Liver (tissue), 9 donors: ENCODE measurements around the gene GNG12. TPM values are rescaled to one million over a fixed set of nuclear protein-coding genes. Genes with fewer than 3 reads are reported as not detected.

ENCODE experiments used
- DNase-seq: peaks from one replicate; pipeline ENCODE4 v3.0.0-alpha.2; 2017; ENCODE audit warnings: low spot score
- H3K27ac ChIP-seq, 2 donors: one replicate each; pipeline ENCODE4 v1.7.0; 2013; ENCODE audit warnings: inconsistent platforms in 2 of 2, low read length in 2 of 2, control low read depth in 1 of 2, low read depth in 1 of 2, mild to moderate bottlenecking in 1 of 2
- H3K27me3 ChIP-seq, 4 donors: one replicate each; pipeline versions ENCODE4 v1.6.1 to v1.7.0; 2013; ENCODE audit warnings: low read length in 3 of 4, inconsistent platforms in 1 of 4, mild to moderate bottlenecking in 1 of 4, moderate library complexity in 1 of 4; ENCODE audit not compliant: control insufficient read depth in 4 of 4, insufficient read depth in 4 of 4
- H3K36me3 ChIP-seq, 4 donors: one replicate each; pipeline versions ENCODE4 v1.6.1 to v1.7.0; 2013; ENCODE audit warnings: low read length in 3 of 4, mild to moderate bottlenecking in 3 of 4, low read depth in 1 of 4, moderate library complexity in 1 of 4; ENCODE audit not compliant: control insufficient read depth in 4 of 4, insufficient read depth in 3 of 4
- H3K4me1 ChIP-seq, 4 donors: one replicate each; pipeline versions ENCODE4 v1.6.1 to v1.7.0; 2013; ENCODE audit warnings: low read length in 3 of 4, mild to moderate bottlenecking in 3 of 4, moderate library complexity in 1 of 4; ENCODE audit not compliant: control insufficient read depth in 4 of 4, insufficient read depth in 4 of 4
- H3K4me3 ChIP-seq, 3 donors: one replicate each; pipeline versions ENCODE4 v1.6.1 to v1.7.0; 2013; ENCODE audit warnings: low read length in 3 of 3, control low read depth in 1 of 3, low read depth in 1 of 3, mild to moderate bottlenecking in 1 of 3
- H3K9ac ChIP-seq, 2 donors: one replicate each; pipeline ENCODE4 v1.7.0; 2013; ENCODE audit warnings: low read length in 2 of 2, mild to moderate bottlenecking in 2 of 2, moderate library complexity in 2 of 2, control low read depth in 1 of 2, low read depth in 1 of 2
- H3K9me3 ChIP-seq, 4 donors: one replicate each; pipeline versions ENCODE4 v1.6.1 to v1.7.0; 2013; ENCODE audit warnings: low read length in 3 of 4; ENCODE audit not compliant: control insufficient read depth in 4 of 4
- FOXA2 ChIP-seq: IDR thresholded peaks from 2 replicates; pipeline ENCODE4 v1.6.1; 2016; ENCODE audit warnings: antibody characterized with exemption
- GABPA ChIP-seq, 2 donors: IDR thresholded peaks in 1 of 2; conservative IDR thresholded peaks in 1 of 2; 2 replicates each; pipeline ENCODE4 v1.6.1; 2016; ENCODE audit warnings: antibody characterized with exemption in 2 of 2, mild to moderate bottlenecking in 1 of 2, moderate library complexity in 1 of 2
- HNF4A ChIP-seq, 2 donors: conservative IDR thresholded peaks; 2 replicates each; pipeline ENCODE4 v1.6.1; 2016; ENCODE audit warnings: antibody characterized with exemption in 2 of 2, mild to moderate bottlenecking in 2 of 2
- JUND ChIP-seq, 2 donors: IDR thresholded peaks; 2 replicates each; pipeline ENCODE4 v1.6.1; 2016; ENCODE audit warnings: antibody characterized with exemption in 2 of 2
- MAX ChIP-seq: IDR thresholded peaks from 2 replicates; pipeline ENCODE4 v1.6.1; 2016; ENCODE audit warnings: antibody characterized with exemption
- NR2F2 ChIP-seq: IDR thresholded peaks from 2 replicates; pipeline ENCODE4 v1.6.1; 2016; ENCODE audit warnings: antibody characterized with exemption
- RAD21 ChIP-seq, 2 donors: IDR thresholded peaks; 2 replicates each; pipeline ENCODE4 v1.6.1; 2016; ENCODE audit warnings: antibody characterized with exemption in 2 of 2, mild to moderate bottlenecking in 2 of 2
- RXRA ChIP-seq, 2 donors: IDR thresholded peaks; 2 replicates each; pipeline ENCODE4 v1.6.1; 2017 to 2018; ENCODE audit warnings: antibody characterized with exemption in 2 of 2, mild to moderate bottlenecking in 1 of 2
- SP1 ChIP-seq: IDR thresholded peaks from 2 replicates; pipeline ENCODE4 v1.6.1; 2018; ENCODE audit warnings: antibody characterized with exemption, mild to moderate bottlenecking
- TAF1 ChIP-seq: conservative IDR thresholded peaks from 2 replicates; pipeline ENCODE4 v1.6.1; 2016; ENCODE audit warnings: antibody characterized with exemption, mild to moderate bottlenecking
- YY1 ChIP-seq: IDR thresholded peaks from 2 replicates; pipeline ENCODE4 v1.6.1; 2016; ENCODE audit warnings: antibody characterized with exemption, mild to moderate bottlenecking
- WGBS: extraction: QIAGEN DNeasy Blood & Tissue Kit; methylation state at CpG from one replicate; pipeline ENCODE4 v1.1.7; 2013; 5-methylcytosine and 5-hydroxymethylcytosine counted together
- polyA plus RNA-seq, 2 donors: library from polyadenylated mRNA; stranded (reverse) in 1 of 2; unstranded in 1 of 2; fragments of 200-250 nt in 1 of 2; fragments of >200 nt in 1 of 2; fragmentation: Nextera tagmentation in 1 of 2; extraction: Ambion mirVana in 1 of 2; gene quantifications; one replicate each; pipeline versions ENCODE4 v1.2.1 to v1.2.3, GENCODE V29; 2013 to 2015
- total RNA-seq, 2 donors: library from RNA; depleted of rRNA; stranded (reverse); fragments of >200 nt; gene quantifications; one replicate each; pipeline ENCODE4 v1.2.3, GENCODE V29; 2014
- TF ChIP-seq, protein P1 (sequence below): IDR thresholded peaks from 2 replicates; pipeline ENCODE4 v1.6.1; 2016; ENCODE audit warnings: antibody characterized with exemption, mild to moderate bottlenecking
- TF ChIP-seq, protein P2 (sequence below): IDR thresholded peaks from 2 replicates; pipeline ENCODE4 v1.6.1; 2016; ENCODE audit warnings: antibody characterized with exemption
- TF ChIP-seq, protein P3 (sequence below): IDR thresholded peaks from 2 replicates; pipeline ENCODE4 v1.6.1; 2016; ENCODE audit warnings: antibody characterized with exemption
- donor health status: healthy.
- donor health status: healthy.
- donor health status: healthy.
- donor health status: healthy.
- donor health status: healthy.

The GNG12 gene
- total and polyA plus RNA-seq, 4 donors, result 15.4 to 26.1 (median 19.7) TPM

DNA sequence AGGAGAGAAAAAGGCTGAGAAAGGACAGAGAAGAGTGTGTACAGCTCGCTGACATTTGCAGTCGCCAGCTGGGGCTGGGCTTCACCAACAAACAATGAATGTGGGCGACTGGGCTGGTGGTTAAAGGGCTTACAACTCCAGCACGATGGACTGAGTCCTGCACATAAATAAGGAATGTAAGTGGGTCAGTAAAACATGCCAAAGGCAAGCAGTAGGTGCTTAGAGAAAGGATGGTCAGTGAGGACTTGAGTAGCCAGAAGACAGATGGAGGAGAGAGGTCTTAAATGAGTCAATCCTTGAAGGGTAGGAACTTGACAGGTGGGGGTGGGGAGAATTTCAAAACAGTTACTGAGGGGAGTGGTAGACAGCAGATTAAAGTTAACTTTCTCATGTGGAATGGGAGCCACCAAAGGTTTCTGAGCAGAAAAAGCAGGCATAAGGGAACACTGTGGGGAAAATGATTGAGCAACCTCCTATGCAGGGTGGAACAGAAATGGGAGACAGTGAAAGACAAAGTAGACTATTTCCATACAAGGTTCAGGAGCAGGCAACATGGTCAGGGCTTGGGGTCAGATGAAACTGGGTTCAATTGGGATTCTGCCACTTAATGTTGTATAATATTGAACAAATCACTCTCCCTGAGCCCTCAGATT lies 110.8 kb downstream of the GNG12 start:
- no peak for DNase-seq
- Histone ChIP-seq H3K36me3 (no peaks in the 10 kb centered on the region), H3K4me1 (peaks cover 0 to 6% (median 5%) of the 10 kb centered on the region in 4 donors), H3K9me3 (no peaks in the 10 kb centered on the region), H3K27ac (no peak overlapping the region), H3K9ac (no peak overlapping the region), H3K4me3 (no peak overlapping the region), H3K27me3 (no peaks in the 10 kb centered on the region)
- TF ChIP-seq, protein P1, sequence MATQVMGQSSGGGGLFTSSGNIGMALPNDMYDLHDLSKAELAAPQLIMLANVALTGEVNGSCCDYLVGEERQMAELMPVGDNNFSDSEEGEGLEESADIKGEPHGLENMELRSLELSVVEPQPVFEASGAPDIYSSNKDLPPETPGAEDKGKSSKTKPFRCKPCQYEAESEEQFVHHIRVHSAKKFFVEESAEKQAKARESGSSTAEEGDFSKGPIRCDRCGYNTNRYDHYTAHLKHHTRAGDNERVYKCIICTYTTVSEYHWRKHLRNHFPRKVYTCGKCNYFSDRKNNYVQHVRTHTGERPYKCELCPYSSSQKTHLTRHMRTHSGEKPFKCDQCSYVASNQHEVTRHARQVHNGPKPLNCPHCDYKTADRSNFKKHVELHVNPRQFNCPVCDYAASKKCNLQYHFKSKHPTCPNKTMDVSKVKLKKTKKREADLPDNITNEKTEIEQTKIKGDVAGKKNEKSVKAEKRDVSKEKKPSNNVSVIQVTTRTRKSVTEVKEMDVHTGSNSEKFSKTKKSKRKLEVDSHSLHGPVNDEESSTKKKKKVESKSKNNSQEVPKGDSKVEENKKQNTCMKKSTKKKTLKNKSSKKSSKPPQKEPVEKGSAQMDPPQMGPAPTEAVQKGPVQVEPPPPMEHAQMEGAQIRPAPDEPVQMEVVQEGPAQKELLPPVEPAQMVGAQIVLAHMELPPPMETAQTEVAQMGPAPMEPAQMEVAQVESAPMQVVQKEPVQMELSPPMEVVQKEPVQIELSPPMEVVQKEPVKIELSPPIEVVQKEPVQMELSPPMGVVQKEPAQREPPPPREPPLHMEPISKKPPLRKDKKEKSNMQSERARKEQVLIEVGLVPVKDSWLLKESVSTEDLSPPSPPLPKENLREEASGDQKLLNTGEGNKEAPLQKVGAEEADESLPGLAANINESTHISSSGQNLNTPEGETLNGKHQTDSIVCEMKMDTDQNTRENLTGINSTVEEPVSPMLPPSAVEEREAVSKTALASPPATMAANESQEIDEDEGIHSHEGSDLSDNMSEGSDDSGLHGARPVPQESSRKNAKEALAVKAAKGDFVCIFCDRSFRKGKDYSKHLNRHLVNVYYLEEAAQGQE, result no peak
- peak in 1 of 2 donors; percentile 14 for TF ChIP-seq HNF4A (conservative IDR thresholded peaks at IDR 0.05)
- TF ChIP-seq GABPA (IDR thresholded peaks at IDR 0.05 in 1 of 2, conservative IDR thresholded peaks at IDR 0.05 in 1 of 2), result no peak
- no peak for TF ChIP-seq NR2F2
- TF ChIP-seq, protein P2, sequence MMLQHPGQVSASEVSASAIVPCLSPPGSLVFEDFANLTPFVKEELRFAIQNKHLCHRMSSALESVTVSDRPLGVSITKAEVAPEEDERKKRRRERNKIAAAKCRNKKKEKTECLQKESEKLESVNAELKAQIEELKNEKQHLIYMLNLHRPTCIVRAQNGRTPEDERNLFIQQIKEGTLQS, result no peak
- TF ChIP-seq RXRA (IDR thresholded peaks at IDR 0.05), result peak; percentile 16 to 48
- TF ChIP-seq TAF1, result no peak
- 92% methylated on average over 4 of the region's 4 CpGs for WGBS

GRCh38 chr1:67721650-67722291 lies 111.5 kb downstream of the GNG12 start:
- Histone ChIP-seq H3K9ac (no peak overlapping the region), H3K4me3 (no peak overlapping the region), H3K36me3 (no peaks in the 10 kb centered on the region), H3K4me1 (peaks cover 3 to 11% (median 7%) of the 10 kb centered on the region in 4 donors), H3K9me3 (no peaks in the 10 kb centered on the region), H3K27me3 (no peaks in the 10 kb centered on the region), H3K27ac (no peak overlapping the region)
- no peak for TF ChIP-seq JUND (IDR thresholded peaks at IDR 0.05)
- no peak for TF ChIP-seq FOXA2
- TF ChIP-seq, protein P1, result no peak
- TF ChIP-seq, protein P3, sequence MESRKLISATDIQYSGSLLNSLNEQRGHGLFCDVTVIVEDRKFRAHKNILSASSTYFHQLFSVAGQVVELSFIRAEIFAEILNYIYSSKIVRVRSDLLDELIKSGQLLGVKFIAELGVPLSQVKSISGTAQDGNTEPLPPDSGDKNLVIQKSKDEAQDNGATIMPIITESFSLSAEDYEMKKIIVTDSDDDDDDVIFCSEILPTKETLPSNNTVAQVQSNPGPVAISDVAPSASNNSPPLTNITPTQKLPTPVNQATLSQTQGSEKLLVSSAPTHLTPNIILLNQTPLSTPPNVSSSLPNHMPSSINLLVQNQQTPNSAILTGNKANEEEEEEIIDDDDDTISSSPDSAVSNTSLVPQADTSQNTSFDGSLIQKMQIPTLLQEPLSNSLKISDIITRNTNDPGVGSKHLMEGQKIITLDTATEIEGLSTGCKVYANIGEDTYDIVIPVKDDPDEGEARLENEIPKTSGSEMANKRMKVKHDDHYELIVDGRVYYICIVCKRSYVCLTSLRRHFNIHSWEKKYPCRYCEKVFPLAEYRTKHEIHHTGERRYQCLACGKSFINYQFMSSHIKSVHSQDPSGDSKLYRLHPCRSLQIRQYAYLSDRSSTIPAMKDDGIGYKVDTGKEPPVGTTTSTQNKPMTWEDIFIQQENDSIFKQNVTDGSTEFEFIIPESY, result no peak
- no peak for TF ChIP-seq YY1
- no peak for TF ChIP-seq RAD21 (IDR thresholded peaks at IDR 0.05)
- no peak for TF ChIP-seq GABPA (IDR thresholded peaks at IDR 0.05 in 1 of 2, conservative IDR thresholded peaks at IDR 0.05 in 1 of 2)
- no peak for TF ChIP-seq SP1
- no peak for TF ChIP-seq MAX
- TF ChIP-seq TAF1, result no peak
- no peak for DNase-seq
- WGBS, result 92% methylated on average over 2 of the region's 2 CpGs
